ENCODE measurements around the gene SH3PXD2A.

The SH3PXD2A gene

GRCh38 chr10:103597003-103597402 is 258.4 kb downstream of the SH3PXD2A start:
- DNase-seq, result no peak

DNA sequence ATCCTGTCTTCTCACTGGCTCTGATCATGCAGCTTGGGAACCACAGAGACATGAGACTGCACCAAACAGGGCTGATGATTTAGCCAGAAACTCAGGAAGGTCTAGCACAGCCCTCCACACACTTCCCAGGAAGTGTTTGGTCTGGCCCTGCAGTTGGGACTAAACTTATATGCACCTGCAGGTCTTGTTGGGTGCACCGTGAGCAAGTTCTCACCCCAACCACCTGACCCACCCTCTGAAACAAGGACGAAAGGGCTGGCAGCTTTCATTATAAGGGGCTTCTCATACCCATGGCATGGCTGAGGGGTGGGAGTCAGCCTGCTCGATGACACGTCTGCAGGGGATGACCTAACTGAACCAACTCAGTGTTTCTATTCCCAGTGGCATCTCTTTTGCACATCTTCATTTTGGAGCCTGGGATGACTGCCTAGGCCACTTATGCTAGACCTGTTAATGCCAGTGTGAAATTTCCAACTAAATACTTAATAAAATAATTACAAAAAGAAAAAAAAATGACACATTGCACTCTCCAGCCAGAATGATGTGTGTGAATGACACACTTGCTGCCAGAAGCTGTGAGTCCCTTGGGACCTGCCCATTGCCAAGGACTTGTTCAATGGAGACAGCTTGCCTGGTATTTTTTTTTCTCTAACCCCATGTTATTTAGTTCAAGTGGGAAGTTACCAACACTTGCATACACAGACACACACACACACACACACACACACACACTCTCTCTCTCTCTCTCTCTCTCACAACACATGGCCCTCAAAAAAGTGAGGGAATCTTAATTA is 259.2 kb downstream of the SH3PXD2A start:
- DNase-seq, result no peak

DNA sequence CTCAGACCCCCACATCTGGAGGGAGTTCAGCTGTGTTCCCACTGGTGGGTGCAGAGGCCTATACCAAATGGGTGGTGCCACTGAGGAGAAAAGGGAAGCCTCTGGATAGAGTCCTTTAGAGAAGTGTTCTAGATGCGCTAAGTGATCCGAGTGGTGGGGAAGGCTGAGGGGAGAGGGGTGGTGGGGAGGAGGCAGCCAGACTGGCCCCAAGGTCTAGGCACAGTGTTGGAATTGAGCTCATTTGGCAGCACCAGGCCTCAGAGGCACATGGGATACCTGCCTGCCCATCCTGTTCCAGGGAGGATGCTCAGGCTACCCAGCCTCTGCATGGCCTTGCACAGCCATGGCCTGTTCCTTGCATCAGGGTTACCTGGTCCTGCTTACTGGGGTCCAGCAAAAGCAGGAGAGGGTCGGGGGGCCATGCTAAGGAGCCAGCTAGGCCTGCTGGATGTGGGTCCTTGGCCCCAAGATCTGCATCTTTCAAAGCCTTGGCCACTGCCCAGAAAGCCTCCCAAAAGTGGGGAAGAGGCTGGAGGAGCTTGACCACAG is 262.3 kb downstream of the SH3PXD2A start:
- no peak for DNase-seq

DNA sequence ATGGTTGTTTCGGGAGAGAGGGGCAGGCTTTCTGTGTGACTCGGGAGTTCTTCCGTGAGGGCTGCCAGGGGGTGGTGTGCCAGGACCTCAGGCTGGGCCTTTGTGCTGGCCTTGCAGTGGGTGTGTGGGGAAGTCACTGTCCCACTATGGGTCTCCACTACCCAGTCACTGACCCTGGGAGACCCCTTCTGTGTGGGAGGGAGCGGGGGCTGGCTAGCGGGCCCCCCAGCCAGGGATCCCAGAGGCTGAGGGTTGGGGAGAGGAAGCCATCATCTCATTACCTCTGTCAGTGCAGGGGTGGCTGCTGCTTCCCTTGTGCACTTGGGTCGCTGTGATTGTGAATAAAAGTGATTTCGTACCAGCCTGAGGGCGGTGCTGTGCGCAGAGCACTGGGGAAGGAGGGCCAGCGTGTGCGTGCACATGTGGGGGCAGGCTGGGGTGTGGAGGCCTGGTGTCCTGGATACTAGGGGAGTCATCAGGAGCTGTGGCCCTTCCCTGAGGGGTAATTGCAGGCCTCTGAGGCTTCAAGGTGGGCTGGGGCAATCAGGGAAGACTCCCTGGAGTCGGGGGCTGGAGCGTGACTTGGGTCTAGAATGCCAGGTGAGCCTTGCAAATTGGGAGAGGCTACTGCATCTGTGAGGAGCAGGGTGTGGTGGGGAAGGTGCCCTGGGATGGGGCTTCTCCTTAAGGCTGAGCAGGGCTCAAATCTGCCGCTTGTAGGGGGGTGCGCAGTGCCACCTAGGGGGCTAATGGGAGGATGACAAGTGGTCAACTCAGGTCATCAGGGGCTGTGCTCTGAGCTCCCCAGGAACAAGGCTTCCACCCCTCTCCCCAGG is 263.0 kb downstream of the SH3PXD2A start:
- peak; percentile 55 for DNase-seq

GRCh38 chr10:103590744-103591291 is 264.6 kb downstream of the SH3PXD2A start:
- DNase-seq, result no peak

GRCh38 chr10:103590060-103590459 is 265.3 kb downstream of the SH3PXD2A start:
- no peak for DNase-seq

DNA sequence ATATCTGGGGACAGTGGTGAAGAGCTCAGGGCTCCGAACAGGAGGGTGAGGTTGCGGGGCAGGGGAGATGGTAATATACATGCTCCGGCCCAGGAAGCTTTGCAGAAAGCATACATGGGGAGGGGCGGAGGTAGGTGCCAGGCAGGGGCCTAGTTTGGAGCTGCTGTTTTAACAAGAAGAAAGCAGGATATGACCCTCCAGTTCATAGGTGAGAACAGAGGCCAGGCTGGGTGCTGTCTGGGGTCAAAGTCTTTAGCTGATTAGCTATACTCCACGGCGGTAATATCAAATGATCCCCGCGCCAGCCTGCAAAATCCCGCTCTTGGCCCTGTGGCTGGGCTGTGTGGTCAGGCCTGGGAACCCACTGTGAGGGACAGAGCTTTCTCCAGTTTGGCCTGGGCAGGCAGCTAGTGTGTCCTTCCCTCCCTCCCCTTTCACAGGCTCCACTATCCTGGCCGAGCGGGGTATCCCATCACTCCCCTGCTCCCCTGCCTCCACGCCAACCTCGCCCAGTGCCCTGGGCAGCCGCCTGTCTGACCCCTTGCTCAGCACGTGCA is 266.2 kb downstream of the SH3PXD2A start:
- no peak for DNase-seq

- no peak for DNase-seq
These were observed 268.3 kb downstream of the SH3PXD2A start for GRCh38 chr10:103587073-103587472.

- DNase-seq, result no peak
These were observed 270.4 kb downstream of the SH3PXD2A start for GRCh38 chr10:103585011-103585405.

GRCh38 chr10:103584216-103585010 is 271.0 kb downstream of the SH3PXD2A start:
- peak; percentile 35 for DNase-seq

- no peak for DNase-seq
These were observed 271.5 kb downstream of the SH3PXD2A start for GRCh38 chr10:103583871-103584215.

GRCh38 chr10:103582331-103583123 is 272.8 kb downstream of the SH3PXD2A start:
- DNase-seq, result no peak

GRCh38 chr10:103581499-103581898 is 273.9 kb downstream of the SH3PXD2A start:
- DNase-seq, result no peak

DNA sequence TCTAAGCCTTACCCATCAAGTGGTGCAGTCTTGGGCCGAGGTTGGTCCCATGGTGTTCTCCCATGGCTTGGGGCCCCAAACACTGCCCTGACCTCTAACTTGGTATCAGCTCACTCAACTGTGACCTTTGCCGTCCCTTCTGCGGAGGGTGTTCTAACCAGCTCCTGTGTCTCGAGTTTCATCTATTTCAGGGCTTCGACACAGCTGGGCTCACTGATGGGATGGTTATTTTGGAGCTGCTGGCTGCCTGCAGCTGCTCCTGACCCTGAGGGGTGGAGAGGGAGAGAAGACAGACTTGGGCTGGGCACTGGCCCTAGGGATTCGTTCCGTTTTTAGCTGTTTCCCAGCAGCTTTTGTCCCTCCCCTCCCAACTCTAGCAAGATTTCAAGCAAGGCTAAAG is 274.9 kb downstream of the SH3PXD2A start:
- no peak for DNase-seq

DNA sequence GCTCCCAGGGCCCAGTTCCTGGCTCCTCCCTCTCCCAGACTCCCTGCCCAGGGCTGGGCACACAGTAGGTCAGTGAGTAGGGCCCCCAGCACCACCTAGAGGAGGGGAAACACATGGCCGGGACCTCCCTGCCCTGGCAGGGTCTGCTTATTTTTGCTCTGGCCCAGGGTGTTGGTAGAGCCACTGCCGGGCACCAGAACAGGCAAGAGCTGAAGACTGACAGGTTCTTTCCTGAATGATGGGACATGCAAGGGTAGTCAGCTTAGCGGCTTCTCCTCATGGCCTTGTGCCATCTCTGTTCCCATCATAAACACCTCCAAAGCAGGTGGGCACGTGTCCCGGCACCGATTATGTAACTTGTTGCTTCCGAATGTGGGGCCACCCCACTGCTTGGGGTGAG is 275.4 kb downstream of the SH3PXD2A start:
- no peak for DNase-seq

- no peak for DNase-seq
These were observed 276.5 kb downstream of the SH3PXD2A start for GRCh38 chr10:103578782-103579382.

- DNase-seq, result no peak
These were observed 278.5 kb downstream of the SH3PXD2A start for GRCh38 chr10:103576862-103577261.

- no peak for DNase-seq
These were observed 279.3 kb downstream of the SH3PXD2A start for GRCh38 chr10:103576076-103576471.

DNA sequence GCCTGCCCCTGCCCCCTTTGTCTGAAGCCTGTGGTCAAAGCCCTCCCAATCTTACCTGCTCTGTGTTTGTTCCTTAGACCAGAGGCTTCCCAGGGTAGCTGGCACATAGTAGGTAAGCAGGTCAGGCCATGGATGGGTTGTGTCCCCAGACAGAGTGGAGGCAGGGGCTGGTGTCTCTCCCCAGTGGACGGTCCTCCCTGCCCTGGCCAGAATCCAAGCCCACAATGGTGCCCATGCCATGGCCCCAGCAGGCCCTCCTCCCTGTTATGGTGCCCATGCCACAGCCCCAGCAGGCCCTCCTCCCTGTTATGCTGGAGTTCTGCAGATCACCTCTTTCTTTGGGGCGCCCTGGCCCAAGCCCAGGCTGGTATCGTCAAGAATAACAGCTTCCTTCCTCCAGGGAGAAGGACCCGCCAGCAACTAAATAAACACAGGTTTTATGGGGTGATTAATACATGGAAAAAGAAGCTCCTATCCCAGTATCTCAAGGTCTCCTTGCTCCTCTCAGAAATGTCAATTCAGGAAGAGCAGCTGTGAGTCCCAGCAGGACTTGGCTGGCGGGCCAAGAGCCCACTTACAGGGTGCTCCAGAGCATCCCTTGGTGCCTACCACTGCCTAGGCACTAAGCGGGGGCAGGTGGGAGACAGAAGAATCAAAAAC is 279.8 kb downstream of the SH3PXD2A start:
- DNase-seq, result no peak
